HG03520 (cell line): ENCODE results near the gene EIF3I.

Source experiments
- ATAC-seq: cut with Tn5 transposase; IDR thresholded peaks from one replicate; pipeline ENCODE4 v1.9.1; 2021; ENCODE audit warnings: mild to moderate bottlenecking, moderate library complexity; ENCODE audit not compliant: unreplicated experiment

The EIF3I gene

DNA sequence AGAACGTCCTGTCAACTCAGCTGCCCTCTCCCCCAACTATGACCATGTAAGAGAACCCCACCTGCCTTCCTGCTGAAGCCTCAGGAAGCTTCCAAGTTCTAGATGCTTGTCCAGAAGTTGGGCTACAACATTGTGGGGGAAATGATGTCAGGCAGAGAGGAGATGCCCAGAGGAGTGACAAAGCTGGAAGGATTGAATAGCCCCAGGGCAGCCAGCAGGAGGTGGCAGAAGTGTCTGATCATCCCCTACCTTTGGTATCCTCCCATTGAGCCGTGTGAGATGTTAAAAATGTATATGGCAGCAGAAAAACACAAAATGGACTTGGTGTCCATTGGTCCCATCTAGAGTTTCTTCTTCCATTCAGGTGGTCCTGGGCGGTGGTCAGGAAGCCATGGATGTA, 6.6 kb downstream of the EIF3I start:
- no peak for ATAC-seq

DNA sequence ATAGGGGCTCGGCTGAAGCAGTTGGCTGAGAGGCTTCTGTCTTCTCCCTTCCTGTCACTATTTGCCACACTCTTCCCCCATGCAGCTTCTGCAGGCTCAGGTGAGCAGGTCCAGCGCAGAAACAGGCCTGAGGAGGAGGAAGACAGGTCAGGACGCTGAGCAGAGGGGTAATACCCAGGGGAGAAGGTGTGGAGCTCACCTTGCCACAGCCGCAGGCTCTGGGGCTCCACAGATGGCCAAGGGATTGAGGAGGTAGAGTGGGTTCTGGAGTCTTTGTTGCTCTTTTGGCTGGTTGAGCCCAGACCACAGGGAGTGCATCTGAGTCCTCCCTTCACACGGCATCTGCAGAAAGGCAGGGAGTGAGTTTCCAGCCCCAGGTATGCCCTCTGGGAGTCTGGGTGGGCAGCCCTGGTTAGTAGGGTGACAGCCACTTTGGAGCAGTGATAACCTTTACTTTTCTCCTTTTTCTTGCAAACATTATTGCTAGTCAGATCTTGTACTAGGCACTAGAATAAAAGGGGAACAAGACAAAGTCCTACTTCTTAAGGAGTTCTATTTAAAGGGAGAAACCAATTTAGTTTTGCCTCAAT, 9.7 kb downstream of the EIF3I start:
- no peak for ATAC-seq

DNA sequence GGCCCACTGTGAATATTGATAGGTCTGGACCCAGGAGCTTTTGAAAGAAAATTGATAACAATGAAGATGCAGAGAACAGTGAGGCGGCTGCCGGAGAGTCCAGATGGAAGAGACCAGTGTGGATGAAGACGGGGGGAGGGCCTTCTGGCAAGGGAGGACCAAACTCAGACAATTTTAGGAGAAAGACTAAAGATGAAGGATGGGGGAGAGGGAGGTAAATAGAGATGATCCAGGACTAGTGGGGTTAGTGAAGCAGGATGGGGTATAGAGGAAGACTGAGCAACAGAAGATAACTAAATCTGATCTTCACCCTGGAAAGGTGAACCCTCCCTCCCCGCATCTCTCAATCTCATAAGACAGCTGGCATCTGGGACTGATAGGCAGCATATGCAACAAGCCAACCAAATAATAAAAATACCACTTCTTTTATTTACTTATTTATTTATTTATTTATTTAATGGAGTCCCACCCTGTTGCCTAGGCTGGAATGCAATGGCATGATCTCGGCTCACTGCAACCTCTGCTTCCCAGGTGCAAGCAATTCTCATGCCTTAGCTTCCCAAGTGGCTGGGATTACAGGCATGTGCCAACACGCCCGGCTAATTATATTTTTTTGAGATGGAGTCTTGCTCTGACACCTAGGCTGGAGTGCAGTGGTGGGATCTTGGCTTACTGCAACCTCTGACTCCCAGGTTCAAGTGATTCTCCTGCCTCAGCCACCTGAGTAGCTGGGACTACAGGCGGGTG, 10.5 kb downstream of the EIF3I start:
- ATAC-seq, result no peak

DNA sequence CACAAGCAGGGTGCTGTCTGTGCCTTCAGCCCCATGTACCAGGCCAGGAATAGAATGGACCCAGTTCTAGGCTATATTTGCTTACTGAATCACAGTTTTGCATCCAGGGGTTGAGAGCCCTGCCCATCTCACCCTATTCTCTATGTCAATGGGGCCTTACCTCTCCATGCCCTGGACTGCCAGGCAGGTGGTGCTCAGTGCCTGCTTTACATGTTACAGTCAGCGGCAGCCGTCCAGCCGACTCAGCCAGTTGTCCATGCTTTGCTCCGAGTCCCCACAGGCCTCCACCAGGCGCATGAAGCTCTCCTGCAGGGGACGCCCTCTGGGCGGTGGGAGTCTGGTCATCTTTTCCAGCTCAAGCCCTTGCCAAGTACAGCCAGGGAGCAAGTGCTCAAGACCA, 12.6 kb downstream of the EIF3I start:
- no peak for ATAC-seq

DNA sequence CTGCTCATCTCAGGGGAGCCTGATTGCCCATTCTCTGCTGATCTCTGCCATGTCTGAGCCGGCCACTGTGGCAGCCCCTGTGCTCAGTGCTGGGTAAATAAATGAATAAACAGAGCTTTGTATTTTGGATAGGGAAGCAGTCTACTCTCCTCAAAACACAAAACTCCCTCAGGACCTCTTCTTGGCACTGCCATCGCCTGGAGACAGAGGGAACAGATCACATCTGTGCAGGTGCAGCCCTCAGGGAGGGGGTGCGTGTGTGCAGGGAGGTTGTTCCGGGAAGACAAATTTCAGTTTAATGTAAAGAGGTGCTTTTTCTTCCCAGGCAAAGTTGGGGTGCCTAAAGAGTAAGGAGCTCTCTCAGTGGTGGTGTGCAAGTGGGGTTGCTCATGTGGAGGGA, 17.1 kb downstream of the EIF3I start:
- ATAC-seq, result no peak

DNA sequence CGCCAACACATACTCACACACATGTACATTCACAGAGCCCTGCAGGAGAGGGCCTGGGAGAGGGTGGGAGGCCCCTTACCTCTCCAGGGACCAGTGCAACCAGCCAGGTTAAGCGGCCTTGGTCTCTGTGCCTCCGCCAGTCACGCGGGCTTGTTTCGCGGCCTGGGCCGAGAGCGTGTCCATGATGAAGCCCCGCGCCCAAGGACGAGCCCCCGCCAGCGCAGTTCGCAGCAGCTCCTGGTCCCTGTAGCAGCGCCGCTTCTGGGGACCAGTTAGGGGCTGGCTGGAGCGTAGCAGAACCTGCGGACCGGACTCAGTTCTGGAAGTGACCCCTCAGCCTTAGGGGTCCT, 17.6 kb downstream of the EIF3I start:
- no peak for ATAC-seq

DNA sequence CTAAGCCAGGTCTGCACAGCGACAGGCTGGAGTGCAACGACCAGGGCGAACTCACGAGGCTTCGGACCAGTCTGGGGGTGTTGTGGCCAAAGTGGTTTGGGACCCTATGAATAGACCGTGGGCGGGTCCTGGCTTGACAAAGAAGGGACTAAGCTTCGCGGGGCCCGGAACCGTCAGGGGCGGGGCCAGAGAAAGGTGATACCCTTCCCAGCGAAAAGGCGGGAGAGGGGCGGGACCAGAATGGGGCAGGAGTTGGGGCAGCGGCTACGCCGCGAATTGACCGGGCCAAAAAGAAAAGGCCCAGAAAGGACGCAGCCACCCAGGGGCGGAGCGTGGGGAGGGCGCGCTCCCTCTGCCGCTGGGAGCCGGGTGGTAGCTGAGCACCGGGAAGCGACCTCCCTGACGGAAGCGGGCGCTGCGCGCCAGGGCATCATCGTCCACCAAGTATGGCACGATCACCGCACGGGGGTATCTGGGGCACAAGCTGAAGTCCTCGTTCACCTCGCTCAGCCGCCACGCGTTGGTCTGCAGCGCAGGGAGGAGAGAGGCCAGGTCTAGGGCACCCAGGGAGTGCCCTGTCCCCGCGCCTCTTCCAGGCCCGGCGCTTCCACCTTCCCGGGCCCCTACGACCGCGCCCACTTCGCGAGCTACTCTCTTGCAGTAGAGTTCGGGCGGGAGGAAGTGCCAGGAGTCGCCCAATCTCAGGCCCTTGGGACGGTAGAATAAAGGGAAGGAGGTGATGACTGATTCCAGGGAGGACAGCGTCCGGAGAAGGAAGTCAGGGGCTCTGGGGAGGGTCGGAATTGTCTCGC, 18.1 kb downstream of the EIF3I start:
- no peak for ATAC-seq

DNA sequence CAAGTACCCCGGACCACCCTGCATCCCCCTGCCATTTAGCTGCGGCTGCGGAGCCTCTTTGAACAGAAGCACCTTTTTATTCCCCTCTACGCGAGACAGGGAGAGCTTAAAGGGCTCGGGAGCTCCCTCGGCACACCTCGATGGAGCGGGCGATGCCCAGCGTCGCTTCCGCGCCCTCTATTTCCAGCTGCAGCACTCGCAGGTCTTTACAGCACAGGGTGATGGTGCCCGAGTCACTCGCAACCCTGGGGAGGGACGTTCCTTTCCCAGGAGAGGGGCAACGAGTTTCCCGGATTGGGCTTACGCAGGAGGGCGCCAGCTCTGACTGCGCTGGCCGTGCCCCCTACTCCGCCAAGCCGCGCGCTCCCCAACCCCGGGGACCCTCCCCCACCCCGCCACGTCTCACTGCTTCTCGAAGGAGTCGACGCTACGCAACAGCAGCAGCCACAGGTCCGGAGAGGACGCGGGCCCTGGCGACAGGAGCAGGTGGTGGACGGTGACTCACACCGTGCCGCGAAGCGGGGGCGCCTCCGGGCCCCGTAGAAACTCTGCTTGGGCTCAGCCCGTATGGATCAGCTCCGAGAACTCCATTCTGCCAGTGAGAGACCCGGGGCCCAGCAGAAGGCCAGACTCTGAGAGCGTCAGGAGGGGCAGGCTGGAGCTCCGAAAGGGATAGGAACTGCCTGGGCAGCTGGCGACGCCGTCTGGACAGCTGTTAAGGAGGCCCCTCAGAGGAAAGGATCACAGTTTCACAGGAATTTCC, 19.0 kb downstream of the EIF3I start:
- no peak for ATAC-seq

DNA sequence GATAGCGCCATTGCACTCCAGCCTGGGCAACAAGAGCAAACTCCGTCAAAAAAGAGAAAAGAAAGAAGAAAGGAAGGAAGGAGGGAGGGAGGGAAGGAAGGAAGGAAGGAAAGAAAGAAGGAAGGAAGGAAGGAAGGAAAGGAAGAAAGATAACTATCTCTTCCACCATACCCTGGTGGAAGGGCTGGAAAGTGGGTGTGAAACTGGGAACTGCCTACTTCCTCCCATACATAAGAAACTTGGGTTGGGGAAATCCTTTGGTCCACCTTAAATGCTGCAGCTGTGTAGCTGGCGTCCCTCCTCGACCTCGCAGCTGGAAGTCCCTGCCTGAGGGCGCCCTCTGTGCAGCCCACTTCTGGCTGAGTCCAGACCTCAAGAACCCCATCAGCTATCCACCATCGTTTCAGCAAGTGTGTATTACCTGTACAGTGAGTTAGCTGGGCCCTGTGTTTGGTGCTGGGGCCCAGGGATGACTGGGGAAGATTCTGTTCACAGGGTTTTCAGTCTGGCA, 20.2 kb downstream of the EIF3I start:
- ATAC-seq, result no peak

DNA sequence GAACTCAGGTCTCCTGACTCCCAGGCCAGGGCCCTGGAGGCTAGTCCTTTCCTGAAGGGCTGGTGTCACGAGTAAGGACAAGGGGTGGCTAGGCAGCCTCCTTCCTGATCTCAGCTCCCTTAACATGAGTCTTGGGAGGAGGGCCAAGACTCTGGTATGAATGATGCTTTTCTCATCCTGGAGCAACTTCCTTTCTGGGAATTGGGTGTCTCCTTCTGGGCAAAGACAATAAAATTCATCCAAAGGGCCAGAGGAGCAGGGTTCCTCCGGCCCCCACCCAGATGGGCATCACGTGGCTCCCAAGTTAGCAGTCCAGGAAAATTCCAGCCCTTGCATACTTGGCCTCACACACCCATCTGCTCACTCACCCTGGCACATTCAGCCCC, 24.7 kb downstream of the EIF3I start, which contains the start of gene FAM167B:
FAM167B (plus strand) TSS at position 335 of the 386 bp plus-strand sequence. CDS start 200 bp downstream, outside the sequence.
- ATAC-seq, result no peak

DNA sequence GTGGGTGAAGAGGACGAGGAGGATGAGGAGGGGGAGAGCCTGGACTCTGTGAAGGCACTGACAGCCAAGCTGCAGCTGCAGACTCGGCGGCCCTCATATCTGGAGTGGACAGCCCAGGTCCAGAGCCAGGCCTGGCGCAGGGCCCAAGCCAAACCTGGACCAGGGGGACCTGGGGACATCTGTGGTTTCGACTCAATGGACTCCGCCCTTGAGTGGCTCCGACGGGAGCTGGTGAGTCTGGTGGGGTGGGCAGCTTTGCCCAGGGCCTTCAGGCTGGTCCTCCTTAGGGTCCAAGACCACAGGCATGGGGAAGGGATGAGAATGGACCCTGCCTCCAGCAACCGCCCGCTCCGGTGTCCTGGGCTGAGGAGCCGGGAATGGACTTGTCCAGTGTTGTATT, 25.2 kb downstream of the EIF3I start:
- ATAC-seq, result no peak

DNA sequence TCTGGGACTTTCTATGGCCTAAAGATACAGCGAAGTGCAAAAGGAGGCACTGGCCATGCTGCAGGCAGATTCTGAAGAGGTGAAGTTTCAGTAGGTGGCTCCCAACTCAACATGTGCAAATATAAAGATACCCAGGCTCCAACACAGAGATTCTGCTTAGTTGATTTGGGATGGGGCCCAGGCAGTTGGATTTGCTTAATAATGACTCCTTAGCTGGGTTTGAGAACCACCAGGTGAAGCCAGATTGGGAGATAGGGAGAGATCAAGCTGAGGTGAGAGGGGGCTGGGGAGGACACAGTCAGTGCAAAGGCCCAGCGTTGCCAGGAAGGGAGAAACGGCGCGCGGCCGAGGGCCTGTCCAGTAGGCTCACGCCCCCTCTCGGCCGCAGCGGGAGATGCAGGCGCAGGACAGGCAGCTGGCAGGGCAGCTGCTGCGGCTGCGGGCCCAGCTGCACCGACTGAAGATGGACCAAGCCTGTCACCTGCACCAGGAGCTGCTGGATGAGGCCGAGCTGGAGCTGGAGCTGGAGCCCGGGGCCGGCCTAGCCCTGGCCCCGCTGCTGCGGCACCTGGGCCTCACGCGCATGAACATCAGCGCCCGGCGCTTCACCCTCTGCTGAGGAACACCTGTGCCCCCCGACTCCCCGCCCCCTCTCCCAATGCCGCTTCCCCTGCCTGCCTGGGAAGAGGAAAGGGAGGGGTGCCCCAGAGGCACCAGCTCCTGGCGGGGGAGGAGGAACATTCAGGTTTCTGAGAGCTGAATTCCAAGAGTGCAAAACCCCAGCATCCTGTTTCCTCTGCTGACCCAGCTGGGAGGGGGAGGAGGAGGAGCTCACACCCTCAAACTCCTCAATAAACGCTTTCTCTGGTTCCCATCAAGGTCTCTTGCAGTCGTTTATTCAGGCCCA, 26.0 kb downstream of the EIF3I start:
- ATAC-seq, result no peak

DNA sequence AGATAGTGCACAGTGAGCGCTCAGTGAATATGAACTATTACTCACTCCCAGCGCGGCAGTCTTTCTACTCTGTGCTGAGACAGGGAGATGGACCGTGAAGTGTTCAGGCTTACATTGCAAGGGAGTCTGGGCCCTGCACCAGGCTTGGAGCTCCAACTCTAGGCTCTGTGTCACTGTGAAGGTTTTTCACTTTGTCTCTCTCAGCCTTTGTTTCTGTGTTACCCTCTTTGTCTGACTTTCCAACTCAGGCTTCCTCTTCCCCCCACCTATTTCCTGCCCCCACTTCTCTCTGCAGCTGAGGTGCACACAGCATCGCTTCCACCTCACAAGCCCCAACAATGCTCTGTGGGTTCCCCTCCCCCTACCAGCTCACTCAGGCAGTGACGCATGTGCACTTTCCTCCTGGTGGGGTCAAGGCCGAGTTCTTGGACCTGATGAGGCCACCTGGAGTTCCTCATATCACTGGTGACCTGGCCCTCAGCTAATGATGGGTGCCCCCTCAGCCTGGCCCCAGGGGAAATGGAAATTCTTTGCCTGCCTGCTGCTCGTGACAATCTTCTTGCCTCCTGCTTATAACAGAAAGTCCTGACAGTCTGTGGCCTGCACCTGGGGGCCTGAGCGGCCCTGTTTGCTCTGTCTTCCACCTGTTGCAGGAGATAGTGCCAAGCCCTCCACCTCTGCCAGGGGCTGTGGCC, 27.8 kb downstream of the EIF3I start:
- peak; percentile 42 for ATAC-seq

DNA sequence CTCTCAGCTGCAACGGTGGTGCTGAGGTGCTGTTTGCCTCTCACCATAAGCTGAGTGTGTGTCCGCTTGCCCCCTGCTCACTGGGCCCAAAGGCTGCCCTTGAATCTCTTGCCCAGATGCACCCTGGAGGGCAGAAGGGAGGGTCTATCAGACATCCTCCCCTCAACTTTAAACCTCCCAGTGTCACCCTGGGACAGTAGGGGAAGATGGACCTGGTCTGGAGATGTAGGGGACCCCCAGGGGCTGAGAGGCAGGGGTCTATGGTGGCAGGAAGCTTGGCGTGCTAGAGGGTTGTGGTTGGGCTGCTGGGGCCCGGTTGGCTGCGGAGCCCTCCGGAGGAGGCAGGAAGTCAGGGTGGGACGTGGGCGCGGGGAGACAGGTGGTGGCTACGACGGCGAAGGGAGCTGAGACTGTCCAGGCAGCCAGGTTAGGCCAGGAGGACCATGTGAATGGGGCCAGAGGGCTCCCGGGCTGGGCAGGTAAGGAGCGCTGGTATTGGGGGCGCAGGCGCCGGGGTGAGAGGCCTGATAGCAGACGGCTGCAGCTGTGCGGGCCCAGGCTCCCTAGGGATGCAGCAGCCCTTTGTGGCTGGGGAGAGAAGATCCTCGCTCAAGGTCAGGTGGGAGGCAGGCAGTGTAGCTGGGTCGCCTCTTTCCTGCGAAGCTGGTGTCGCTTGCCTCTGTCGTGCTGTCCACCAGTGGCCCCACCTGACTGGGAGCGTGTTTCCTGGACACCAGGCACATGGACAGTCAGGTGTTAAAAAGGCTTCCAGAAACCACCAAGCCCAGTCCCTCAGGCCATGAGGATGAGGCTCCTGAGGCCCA, 28.9 kb downstream of the EIF3I start, which contains the start of gene LCK:
LCK (plus strand) TSS at position 373 of the 824 bp plus-strand sequence. CDS start 23,065 bp downstream, outside the sequence.
- ATAC-seq, result no peak

DNA sequence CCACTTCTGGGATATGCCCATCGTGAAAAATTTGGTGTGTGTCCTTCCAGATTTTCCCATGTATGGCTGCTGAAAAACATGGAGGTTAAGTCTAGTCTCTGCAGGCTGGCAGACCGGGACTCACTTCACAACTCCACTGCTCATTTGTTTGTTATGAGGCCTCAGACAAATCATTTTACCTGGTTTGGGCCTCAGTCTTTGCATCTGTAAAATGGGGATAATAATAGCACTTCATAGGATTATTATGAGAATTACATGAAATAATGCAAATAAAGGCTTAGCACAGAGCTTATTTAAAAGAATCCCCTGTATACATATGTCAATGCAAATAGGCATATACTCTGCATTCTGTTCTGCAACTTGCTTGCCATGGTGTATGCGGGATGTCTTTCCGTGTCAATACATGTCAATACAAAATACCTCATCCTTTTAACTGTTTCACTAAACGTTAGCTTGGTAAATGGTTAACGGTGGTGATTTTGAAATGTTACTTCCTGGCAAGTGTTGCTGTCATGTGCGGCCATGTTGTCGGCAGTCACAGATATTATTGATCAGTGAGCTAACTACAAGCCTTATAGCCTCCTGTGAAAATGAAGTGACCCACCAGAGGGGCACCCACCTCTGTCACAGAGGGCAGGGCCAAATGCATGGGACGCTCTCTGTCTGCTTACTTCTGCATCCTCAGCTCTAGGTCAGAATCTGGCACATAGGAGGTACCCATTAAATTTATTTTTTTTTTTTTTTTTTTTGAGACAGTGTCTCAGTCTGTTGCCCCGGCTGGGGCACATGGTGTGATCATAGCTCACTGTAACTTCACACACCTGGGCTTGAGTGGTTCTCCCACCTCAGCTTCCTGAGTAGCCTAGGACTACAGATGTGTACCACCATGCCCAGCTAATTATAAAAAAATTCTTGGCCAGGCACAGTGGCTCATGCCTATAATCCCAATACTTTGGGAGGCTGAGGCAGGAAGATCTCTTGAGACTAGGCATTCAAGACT, 33.2 kb downstream of the EIF3I start:
- no peak for ATAC-seq

DNA sequence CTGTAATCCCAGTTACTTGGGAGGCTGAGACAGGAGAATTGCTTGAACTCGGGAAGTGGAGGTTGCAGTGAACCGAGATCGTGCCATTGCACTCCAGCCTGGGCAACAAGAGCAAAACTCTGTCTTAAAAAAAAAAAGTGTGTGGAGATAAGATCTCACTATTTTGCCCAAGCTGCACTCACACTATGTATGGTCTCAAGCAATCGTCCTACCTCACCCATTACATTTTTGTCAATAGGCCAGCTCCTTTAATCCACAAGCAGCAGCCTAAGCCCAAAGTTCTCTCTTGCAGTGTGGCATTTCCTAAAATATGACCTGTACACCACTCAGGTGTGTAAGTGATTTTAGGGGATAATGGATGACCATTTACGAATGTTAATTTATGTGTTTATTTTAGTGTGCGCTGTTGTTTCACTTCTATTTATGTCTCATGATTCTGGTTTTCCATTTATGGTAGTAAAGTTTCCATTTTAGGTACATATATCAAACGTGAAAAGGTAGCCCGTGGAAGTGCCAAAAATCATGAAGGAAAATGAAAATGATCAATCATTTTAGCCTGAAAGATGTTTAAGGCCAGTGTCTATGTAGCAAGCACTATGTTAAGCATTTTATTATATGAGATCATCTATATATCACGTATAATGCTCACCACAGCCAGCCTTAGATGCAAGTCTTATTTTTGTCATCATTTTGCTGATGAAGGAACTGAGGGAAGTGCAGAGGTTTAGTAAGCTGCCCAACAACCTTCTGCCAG, 34.4 kb downstream of the EIF3I start:
- no peak for ATAC-seq

DNA sequence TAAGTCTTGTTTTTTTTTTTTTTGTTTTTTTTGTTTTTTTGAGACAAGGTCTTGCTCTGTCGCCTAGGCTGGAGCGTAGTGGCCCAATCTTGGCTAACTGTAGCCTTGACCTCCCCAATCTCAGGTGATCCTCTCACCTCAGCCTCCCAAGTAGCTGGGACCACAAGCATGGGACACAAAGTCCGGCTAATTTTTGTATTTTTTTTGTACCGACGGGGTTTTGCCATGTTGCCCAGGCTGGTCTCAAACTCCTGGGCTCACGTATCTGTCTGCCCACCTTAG, 35.0 kb downstream of the EIF3I start:
- no peak for ATAC-seq
